Measurements from ENCODE around the gene CYB5R3.

DNA sequence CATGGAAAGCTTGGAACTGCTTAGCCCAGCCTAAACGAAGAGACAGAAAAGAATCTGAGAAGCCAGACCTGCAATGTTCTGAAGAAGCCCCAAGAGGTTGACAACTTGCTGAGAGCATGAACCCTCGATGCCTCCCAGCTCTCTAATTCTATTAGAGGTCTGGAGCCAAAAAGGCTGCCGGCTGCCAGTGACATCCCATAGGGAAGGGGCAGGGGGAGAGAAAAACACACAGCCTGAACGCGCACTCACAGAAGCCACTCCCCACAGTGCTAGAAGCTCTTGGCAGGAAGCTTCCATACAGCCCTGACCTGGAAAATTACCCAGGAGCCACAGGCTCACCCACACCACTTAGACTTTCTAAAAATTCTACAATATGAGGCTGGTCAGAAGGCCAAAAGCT lies 52.9 kb downstream of the CYB5R3 start:
- TF ChIP-seq, protein P1, sequence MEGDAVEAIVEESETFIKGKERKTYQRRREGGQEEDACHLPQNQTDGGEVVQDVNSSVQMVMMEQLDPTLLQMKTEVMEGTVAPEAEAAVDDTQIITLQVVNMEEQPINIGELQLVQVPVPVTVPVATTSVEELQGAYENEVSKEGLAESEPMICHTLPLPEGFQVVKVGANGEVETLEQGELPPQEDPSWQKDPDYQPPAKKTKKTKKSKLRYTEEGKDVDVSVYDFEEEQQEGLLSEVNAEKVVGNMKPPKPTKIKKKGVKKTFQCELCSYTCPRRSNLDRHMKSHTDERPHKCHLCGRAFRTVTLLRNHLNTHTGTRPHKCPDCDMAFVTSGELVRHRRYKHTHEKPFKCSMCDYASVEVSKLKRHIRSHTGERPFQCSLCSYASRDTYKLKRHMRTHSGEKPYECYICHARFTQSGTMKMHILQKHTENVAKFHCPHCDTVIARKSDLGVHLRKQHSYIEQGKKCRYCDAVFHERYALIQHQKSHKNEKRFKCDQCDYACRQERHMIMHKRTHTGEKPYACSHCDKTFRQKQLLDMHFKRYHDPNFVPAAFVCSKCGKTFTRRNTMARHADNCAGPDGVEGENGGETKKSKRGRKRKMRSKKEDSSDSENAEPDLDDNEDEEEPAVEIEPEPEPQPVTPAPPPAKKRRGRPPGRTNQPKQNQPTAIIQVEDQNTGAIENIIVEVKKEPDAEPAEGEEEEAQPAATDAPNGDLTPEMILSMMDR (conservative IDR thresholded peaks at IDR 0.05; ENCODE audit: low read depth, low read length): no peak
- no peak for TF ChIP-seq EZH2 (IDR thresholded peaks at IDR 0.05; ENCODE audit: borderline replicate concordance, low read depth, low read length, poor library complexity, severe bottlenecking)
